Epidermal melanocyte (primary cell): ENCODE data around the gene OR1F1.
"Not testable (repeated sequence)": the region's sequence is repeated elsewhere in the genome, so short reads cannot be mapped to it uniquely, and the experiment has no call there.

ENCODE experiments used
- DNase-seq: peaks from one replicate; pipeline ENCODE4 v3.0.0; 2011; ENCODE audit warnings: low spot score; ENCODE audit not compliant: insufficient read length

Gene OR1F1

GRCh38 chr16:3173892-3174617, 13.9 kb upstream of the OR1F1 start:
- DNase-seq = no peak

GRCh38 chr16:3174618-3175148, 13.3 kb upstream of the OR1F1 start:
- DNase-seq = no peak

GRCh38 chr16:3175157-3176093, 12.6 kb upstream of the OR1F1 start:
- DNase-seq = no peak

GRCh38 chr16:3179651-3180050, 8.4 kb upstream of the OR1F1 start:
- DNase-seq = no peak

- DNase-seq = no peak
These were observed 7.5 kb upstream of the OR1F1 start for GRCh38 chr16:3180445-3180878.

- DNase-seq = not testable (repeated sequence)
These were observed 5.8 kb upstream of the OR1F1 start for GRCh38 chr16:3182293-3182607.

GRCh38 chr16:3182608-3183444, 5.2 kb upstream of the OR1F1 start:
- DNase-seq = no peak

- DNase-seq = no peak
These were observed 4.4 kb upstream of the OR1F1 start for GRCh38 chr16:3183445-3184139.

- no peak for DNase-seq
These were observed 886 bp upstream of the OR1F1 start for GRCh38 chr16:3186946-3187690.

GRCh38 chr16:3188675-3188924, 596 bp downstream of the OR1F1 start:
- DNase-seq = no peak

GRCh38 chr16:3188925-3189825, 1.2 kb downstream of the OR1F1 start:
- no peak for DNase-seq

- no peak for DNase-seq
These were observed 1.9 kb downstream of the OR1F1 start for GRCh38 chr16:3189869-3190268.

- DNase-seq = no peak
These were observed 2.9 kb downstream of the OR1F1 start for GRCh38 chr16:3190949-3191353.

GRCh38 chr16:3192476-3193019, 4.5 kb downstream of the OR1F1 start:
- no peak for DNase-seq

GRCh38 chr16:3193221-3194212, 5.5 kb downstream of the OR1F1 start:
- no peak for DNase-seq

GRCh38 chr16:3194792-3195191, 6.8 kb downstream of the OR1F1 start:
- DNase-seq = no peak

- no peak for DNase-seq
These were observed 8.0 kb downstream of the OR1F1 start for GRCh38 chr16:3195975-3196374.
